NCI-H1930 (cell line): Measurements from ENCODE around the gene SPTAN1.
"Not testable (repeated sequence)": the region's sequence is repeated elsewhere in the genome, so short reads cannot be mapped to it uniquely, and the experiment has no call there.

Source experiments
- DNase-seq, 2 experiments: peaks; one replicate each; lab custom pipeline; 2025; lab: John Stamatoyannopoulos, UW

SPTAN1 gene

DNA sequence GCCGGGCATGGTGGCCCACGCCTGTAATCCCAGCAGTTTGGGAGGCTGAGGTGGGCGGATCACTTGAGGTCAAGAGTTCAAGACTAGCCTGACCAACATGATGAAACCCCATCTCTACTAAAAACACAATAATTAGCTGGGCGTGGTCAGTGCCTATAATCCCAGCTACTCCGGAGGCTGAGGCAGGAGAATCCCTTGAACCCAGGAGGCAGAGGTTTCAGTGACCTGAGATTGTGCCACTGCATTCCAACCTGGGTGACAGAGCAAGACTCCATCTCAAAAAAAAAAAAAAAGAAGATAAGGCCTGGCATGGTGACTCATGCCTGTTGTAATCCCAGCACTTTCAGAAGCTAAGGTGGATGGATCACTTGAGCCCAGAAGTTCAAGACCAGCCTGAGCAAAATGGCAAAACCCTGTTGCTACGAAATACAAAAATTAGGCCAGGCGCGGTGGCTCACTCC, 114.1 kb downstream of the SPTAN1 start:
- not testable (repeated sequence) for DNase-seq

DNA sequence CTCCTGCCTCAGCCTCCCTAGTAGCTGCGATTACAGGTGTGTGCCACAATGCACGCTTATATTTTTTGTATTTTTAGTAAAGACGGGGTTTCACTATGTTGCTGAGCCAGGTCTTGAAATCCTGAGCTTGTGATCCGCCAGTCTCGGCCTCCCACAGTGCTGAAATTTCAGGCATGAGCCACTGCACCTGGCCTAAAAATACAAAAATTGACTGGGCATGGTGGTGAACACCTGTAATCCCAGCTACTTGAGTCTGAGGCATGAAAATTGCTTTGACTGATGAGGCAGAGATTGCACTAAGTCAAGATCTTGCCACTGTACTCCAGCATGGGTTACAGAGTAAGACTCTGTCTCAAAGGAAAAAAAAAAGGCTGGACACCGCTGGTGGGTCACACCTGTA, 117.4 kb downstream of the SPTAN1 start:
- DNase-seq: no peak

DNA sequence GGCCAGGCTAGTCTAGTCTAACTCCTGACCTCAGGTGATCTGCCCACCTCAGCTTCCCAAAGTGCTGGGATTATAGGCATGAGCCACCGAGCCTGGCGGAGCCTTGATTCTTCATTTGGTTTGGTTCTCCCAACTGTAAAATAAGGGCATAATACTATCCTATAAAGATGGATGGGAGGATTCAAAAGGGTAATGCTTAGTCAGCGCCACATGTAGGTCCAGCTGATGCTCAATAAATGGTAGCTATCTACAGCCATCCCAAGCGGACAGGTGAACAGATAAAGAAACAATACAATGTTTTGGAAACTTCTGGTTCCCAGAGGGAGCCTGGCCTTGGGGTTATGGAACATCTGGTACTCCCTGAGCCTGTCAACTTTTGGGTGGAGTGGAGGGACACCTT, 123.0 kb downstream of the SPTAN1 start:
- DNase-seq: no peak

DNA sequence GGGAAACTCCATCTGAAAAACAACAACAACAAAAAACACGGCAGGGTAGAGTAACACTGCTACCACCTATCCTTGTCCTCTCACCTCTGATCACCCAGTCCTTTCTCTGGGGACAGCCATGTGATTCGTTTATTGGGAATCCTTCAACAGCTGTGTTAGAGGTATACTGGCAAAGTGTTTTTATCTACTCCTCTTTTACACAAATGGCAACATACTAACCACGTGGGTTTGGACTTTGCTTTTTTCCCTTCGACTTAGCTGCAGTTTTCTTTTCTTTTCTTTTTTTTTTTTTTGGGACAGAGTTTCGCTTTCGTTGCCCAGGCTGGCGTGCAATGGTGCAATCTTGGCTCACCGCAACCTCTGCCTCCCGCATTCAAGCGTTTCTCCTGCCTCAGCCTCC, 125.4 kb downstream of the SPTAN1 start:
- DNase-seq: no peak
